GM12892 (cell line): Measurements from ENCODE around the gene PDE8B.

Source experiments
- POLR2A ChIP-seq: IDR thresholded peaks from 2 replicates; pipeline ENCODE4 v1.6.1; 2011; ENCODE audit warnings: low read depth, low read length, control low read depth
- POLR2AphosphoS5 ChIP-seq: IDR thresholded peaks from 2 replicates; pipeline ENCODE4 v1.6.1; 2011; ENCODE audit warnings: low read depth, low read length, control low read depth
- TAF1 ChIP-seq: IDR thresholded peaks from 2 replicates; pipeline ENCODE4 v1.6.1; 2011; ENCODE audit warnings: low read depth, mild to moderate bottlenecking, control low read depth, low read length, borderline replicate concordance

DNA sequence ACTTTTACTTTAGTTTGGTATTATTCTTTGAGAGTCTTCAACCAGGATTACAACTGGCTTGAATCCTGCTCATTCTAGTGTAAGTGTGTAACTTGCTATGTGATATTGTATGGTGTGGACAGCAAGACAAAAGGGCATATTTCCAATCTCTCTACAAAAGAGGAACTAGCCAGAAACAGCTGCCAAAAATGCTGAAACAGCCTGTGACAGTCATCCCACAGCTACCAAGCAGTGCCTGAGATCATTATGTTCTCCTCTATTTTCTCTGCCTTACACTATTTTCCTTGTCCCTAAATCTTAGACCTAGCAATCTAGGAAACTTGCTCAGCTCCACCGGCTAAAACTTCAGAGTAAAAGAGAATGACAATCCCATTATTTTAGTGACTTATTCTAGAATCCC lies 238.8 kb downstream of the PDE8B start:
- TF ChIP-seq POLR2A (no peak), POLR2AphosphoS5 (no peak), TAF1 (no peak)
